ENCODE data around the gene SH3D21.

The SH3D21 gene

GRCh38 chr1:36329817-36330216 is 23.6 kb downstream of the SH3D21 start:
- H3K4me3 ChIP-seq (replicated peaks; ENCODE audit: insufficient read depth, low read length) = no peak overlapping the region
- TF ChIP-seq SPI1 (IDR thresholded peaks at IDR 0.05; ENCODE audit: borderline replicate concordance, low read depth) (no peak), CTCF (IDR thresholded peaks at IDR 0.05; ENCODE audit: insufficient read depth, low read length) (no peak), POLR2AphosphoS5 (IDR thresholded peaks at IDR 0.05; ENCODE audit: low read depth) (no peak), REST (IDR thresholded peaks at IDR 0.05; ENCODE audit: insufficient replicate concordance, low read depth) (no peak), GABPA (IDR thresholded peaks at IDR 0.05; ENCODE audit: low read depth) (no peak)
- no peak overlapping the region for H3K27ac ChIP-seq (replicated peaks)
- DNase-seq (ENCODE audit: low read depth in 1 of 2, low spot score in 1 of 2) = no peak
- H3K27me3 ChIP-seq (ENCODE audit: insufficient read depth, poor library complexity, severe bottlenecking) = no peaks in the 10 kb centered on the region

- no peak overlapping the region for H3K4me3 ChIP-seq (replicated peaks; ENCODE audit: insufficient read depth, low read length)
- TF ChIP-seq POLR2AphosphoS5 (IDR thresholded peaks at IDR 0.05; ENCODE audit: low read depth) (no peak), CTCF (IDR thresholded peaks at IDR 0.05; ENCODE audit: insufficient read depth, low read length) (no peak), REST (IDR thresholded peaks at IDR 0.05; ENCODE audit: insufficient replicate concordance, low read depth) (no peak), GABPA (IDR thresholded peaks at IDR 0.05; ENCODE audit: low read depth) (no peak), SPI1 (IDR thresholded peaks at IDR 0.05; ENCODE audit: borderline replicate concordance, low read depth) (no peak)
- no peaks in the 10 kb centered on the region for H3K27me3 ChIP-seq (ENCODE audit: insufficient read depth, poor library complexity, severe bottlenecking)
- no peak overlapping the region for H3K27ac ChIP-seq (replicated peaks)
- DNase-seq (ENCODE audit: low read depth in 1 of 2, low spot score in 1 of 2) = no peak
These were observed 24.8 kb downstream of the SH3D21 start for GRCh38 chr1:36330940-36331339.

GRCh38 chr1:36337830-36338229 is 31.7 kb downstream of the SH3D21 start:
- TF ChIP-seq GABPA (IDR thresholded peaks at IDR 0.05; ENCODE audit: low read depth) = no peak
- no peak for TF ChIP-seq POLR2AphosphoS5 (IDR thresholded peaks at IDR 0.05; ENCODE audit: low read depth)
- TF ChIP-seq REST (IDR thresholded peaks at IDR 0.05; ENCODE audit: insufficient replicate concordance, low read depth) = no peak
- TF ChIP-seq CTCF (IDR thresholded peaks at IDR 0.05; ENCODE audit: insufficient read depth, low read length) = no peak
- TF ChIP-seq SPI1 (IDR thresholded peaks at IDR 0.05; ENCODE audit: borderline replicate concordance, low read depth) = no peak
- no peak for DNase-seq (ENCODE audit: low read depth in 1 of 2, low spot score in 1 of 2)

More at GRCh38 chr1:36337830-36338229, 31.7 kb downstream of the SH3D21 start:
- no peak overlapping the region for H3K4me3 ChIP-seq (replicated peaks; ENCODE audit: insufficient read depth, low read length)
- no peaks in the 10 kb centered on the region for H3K27me3 ChIP-seq (ENCODE audit: insufficient read depth, poor library complexity, severe bottlenecking)
- H3K27ac ChIP-seq (replicated peaks) = no peak overlapping the region

Measured in HL-60 (cell line).